ENCODE measurements around the gene NUTM2B. TPM values are rescaled to one million over a fixed set of nuclear protein-coding genes. Genes with fewer than 3 reads are reported as not detected.
"Not testable (repeated sequence)": the region's sequence is repeated elsewhere in the genome, so short reads cannot be mapped to it uniquely, and the experiment has no call there.

Gene NUTM2B
- total and polyA plus RNA-seq, 4 donors, result 0.42 to 1.2 (median 1.0) TPM; not detected in 1

DNA sequence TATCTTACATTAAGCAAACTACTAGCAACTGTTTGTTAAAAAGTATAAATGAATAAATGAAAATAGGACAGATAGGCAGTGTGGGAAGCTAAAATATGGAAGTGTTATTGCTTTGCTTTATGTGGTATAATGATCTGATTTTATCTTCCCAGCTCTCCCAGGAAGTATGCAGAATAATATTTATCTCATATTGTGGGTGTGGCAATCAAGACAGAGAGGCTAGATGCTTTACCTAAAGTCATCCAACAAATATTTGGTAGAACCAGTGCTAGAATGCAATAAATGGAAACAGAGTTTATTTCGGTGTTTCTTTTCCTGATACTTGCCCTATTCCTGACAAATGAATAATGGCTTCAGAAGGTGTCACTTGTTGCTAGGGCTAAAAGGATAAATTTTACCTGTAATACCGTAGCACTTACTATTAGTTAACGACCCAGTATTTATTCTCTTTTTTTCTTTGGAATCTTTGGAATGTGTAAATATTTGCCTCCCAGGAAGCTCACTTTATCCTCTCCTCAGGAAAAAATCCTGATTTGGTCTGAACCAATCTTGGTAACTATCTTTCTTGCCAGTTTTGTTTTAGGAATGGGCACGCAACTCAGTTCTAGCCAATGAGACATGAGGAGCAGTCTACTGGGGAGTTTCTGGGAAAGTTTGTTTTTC is 14.0 kb downstream of the NUTM2B start:
- H3K27me3 ChIP-seq (ENCODE audit: control insufficient read depth in 1 of 2, insufficient read depth in 2 of 2, low read length in 1 of 2); H3K4me1 ChIP-seq (ENCODE audit: control insufficient read depth in 1 of 2, insufficient read depth in 2 of 2, low read length in 2 of 2); DNase-seq; H3K27ac ChIP-seq (ENCODE audit: low read depth in 1 of 2, low read length in 2 of 2); H3K36me3 ChIP-seq (ENCODE audit: control insufficient read depth in 1 of 2, insufficient read depth in 2 of 2, low read length in 1 of 2); intact Hi-C loops (cut with DNase I); H3K9me3 ChIP-seq (ENCODE audit: control insufficient read depth, low read length); ATAC-seq (ENCODE audit: low FRiP score); H3K4me3 ChIP-seq (ENCODE audit: low read length in 2 of 2): not testable (repeated sequence)
- 90% methylated on average over 3 of the region's 4 CpGs; no CpG with 5 or more reads in 1 of the 2 donors for WGBS, 2 donors

- intact Hi-C loops (cut with DNase I); DNase-seq; H3K36me3 ChIP-seq (ENCODE audit: control insufficient read depth in 1 of 2, insufficient read depth in 2 of 2, low read length in 1 of 2); ATAC-seq (ENCODE audit: low FRiP score); H3K27me3 ChIP-seq (ENCODE audit: control insufficient read depth in 1 of 2, insufficient read depth in 2 of 2, low read length in 1 of 2); H3K9me3 ChIP-seq (ENCODE audit: control insufficient read depth, low read length); H3K4me3 ChIP-seq (ENCODE audit: low read length in 2 of 2); H3K27ac ChIP-seq (ENCODE audit: low read depth in 1 of 2, low read length in 2 of 2); H3K4me1 ChIP-seq (ENCODE audit: control insufficient read depth in 1 of 2, insufficient read depth in 2 of 2, low read length in 2 of 2): not testable (repeated sequence)
- 88% methylated on average over 4 of the region's 4 CpGs; no CpG with 5 or more reads in 1 of the 2 donors for WGBS, 2 donors
These were observed 17.0 kb downstream of the NUTM2B start for GRCh38 chr10:79720000-79720399.

DNA sequence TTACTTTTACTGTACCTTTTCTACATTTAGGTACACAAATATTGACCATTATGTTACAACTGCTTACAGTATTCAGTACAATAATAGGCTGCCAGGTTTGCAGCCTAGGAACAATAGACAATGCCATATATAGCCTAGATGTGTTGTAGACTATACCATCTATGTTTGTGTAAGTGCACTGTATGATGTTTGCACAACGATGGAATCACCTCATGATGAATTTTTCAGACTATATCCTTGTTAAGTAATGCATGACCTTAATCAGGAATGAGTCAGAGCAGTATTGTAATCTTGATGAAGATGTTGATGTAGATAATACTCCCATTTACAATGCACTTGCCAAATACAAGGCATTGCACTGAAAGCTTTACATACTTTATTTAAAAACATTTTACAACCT is 23.6 kb downstream of the NUTM2B start:
- 85% methylated on average over 1 of the region's 1 CpG; no CpG with 5 or more reads in 1 of the 2 donors for WGBS, 2 donors
- H3K9me3 ChIP-seq (ENCODE audit: control insufficient read depth, low read length); H3K27me3 ChIP-seq (ENCODE audit: control insufficient read depth in 1 of 2, insufficient read depth in 2 of 2, low read length in 1 of 2); intact Hi-C loops (cut with DNase I); H3K4me3 ChIP-seq (ENCODE audit: low read length in 2 of 2); H3K27ac ChIP-seq (ENCODE audit: low read depth in 1 of 2, low read length in 2 of 2); H3K4me1 ChIP-seq (ENCODE audit: control insufficient read depth in 1 of 2, insufficient read depth in 2 of 2, low read length in 2 of 2); H3K36me3 ChIP-seq (ENCODE audit: control insufficient read depth in 1 of 2, insufficient read depth in 2 of 2, low read length in 1 of 2); ATAC-seq (ENCODE audit: low FRiP score); DNase-seq: not testable (repeated sequence)

DNA sequence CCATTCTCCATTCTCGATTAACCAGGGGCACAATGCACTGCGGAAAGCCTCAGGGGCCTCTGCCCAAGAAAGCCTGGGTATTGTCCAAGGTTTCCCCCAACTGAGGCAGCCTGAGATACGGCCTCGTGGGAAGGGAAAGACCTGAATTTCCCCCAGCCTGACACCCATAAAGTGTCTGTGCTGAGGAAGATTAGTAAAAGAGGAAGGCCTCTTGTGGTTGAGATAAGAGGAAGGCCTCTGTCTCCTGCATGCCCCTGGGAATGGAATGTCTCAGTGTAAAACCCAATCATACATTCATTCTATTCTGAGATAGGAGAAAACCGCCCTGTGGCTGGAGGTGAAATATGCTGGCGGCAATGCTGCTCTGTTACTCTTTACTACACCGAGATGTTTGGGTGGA is 41.8 kb downstream of the NUTM2B start:
- ATAC-seq (ENCODE audit: low FRiP score); H3K4me3 ChIP-seq (ENCODE audit: low read length in 2 of 2); H3K36me3 ChIP-seq (ENCODE audit: control insufficient read depth in 1 of 2, insufficient read depth in 2 of 2, low read length in 1 of 2); H3K27me3 ChIP-seq (ENCODE audit: control insufficient read depth in 1 of 2, insufficient read depth in 2 of 2, low read length in 1 of 2); H3K4me1 ChIP-seq (ENCODE audit: control insufficient read depth in 1 of 2, insufficient read depth in 2 of 2, low read length in 2 of 2); intact Hi-C loops (cut with DNase I); H3K9me3 ChIP-seq (ENCODE audit: control insufficient read depth, low read length); DNase-seq; H3K27ac ChIP-seq (ENCODE audit: low read depth in 1 of 2, low read length in 2 of 2): not testable (repeated sequence)
- 94% methylated on average over 7 of the region's 7 CpGs; no CpG with 5 or more reads in 1 of the 2 donors for WGBS, 2 donors

DNA sequence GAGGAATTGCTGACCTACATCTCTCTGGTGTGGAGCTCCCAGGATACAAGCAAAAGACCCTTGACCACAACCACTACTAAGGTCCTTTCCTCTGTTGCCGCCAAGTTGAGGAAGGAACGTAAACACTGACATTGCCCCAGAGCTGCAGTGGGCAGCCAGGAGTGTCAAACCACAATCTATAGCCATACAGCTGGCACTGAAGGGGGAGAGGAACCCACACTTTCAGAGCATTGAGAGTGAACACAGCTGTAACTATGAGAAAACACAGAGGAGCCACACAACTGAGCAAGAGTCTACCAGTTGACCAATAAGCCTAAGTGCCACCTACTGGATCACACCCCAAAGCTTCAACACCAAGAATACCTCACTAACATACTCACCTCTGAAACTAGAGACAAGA is 45.5 kb downstream of the NUTM2B start:
- H3K4me3 ChIP-seq (ENCODE audit: low read length in 2 of 2); H3K9me3 ChIP-seq (ENCODE audit: control insufficient read depth, low read length); H3K4me1 ChIP-seq (ENCODE audit: control insufficient read depth in 1 of 2, insufficient read depth in 2 of 2, low read length in 2 of 2); DNase-seq; intact Hi-C loops (cut with DNase I); H3K27ac ChIP-seq (ENCODE audit: low read depth in 1 of 2, low read length in 2 of 2); H3K36me3 ChIP-seq (ENCODE audit: control insufficient read depth in 1 of 2, insufficient read depth in 2 of 2, low read length in 1 of 2); ATAC-seq (ENCODE audit: low FRiP score); H3K27me3 ChIP-seq (ENCODE audit: control insufficient read depth in 1 of 2, insufficient read depth in 2 of 2, low read length in 1 of 2): not testable (repeated sequence)
- 96 to 100% methylated on average over 2 of the region's 2 CpGs for WGBS, 2 donors

GRCh38 chr10:79753601-79754000 is 50.6 kb downstream of the NUTM2B start:
- ATAC-seq (ENCODE audit: low FRiP score); H3K36me3 ChIP-seq (ENCODE audit: control insufficient read depth in 1 of 2, insufficient read depth in 2 of 2, low read length in 1 of 2); DNase-seq; H3K9me3 ChIP-seq (ENCODE audit: control insufficient read depth, low read length); H3K4me1 ChIP-seq (ENCODE audit: control insufficient read depth in 1 of 2, insufficient read depth in 2 of 2, low read length in 2 of 2); H3K27ac ChIP-seq (ENCODE audit: low read depth in 1 of 2, low read length in 2 of 2); H3K4me3 ChIP-seq (ENCODE audit: low read length in 2 of 2); H3K27me3 ChIP-seq (ENCODE audit: control insufficient read depth in 1 of 2, insufficient read depth in 2 of 2, low read length in 1 of 2); intact Hi-C loops (cut with DNase I): not testable (repeated sequence)

DNA sequence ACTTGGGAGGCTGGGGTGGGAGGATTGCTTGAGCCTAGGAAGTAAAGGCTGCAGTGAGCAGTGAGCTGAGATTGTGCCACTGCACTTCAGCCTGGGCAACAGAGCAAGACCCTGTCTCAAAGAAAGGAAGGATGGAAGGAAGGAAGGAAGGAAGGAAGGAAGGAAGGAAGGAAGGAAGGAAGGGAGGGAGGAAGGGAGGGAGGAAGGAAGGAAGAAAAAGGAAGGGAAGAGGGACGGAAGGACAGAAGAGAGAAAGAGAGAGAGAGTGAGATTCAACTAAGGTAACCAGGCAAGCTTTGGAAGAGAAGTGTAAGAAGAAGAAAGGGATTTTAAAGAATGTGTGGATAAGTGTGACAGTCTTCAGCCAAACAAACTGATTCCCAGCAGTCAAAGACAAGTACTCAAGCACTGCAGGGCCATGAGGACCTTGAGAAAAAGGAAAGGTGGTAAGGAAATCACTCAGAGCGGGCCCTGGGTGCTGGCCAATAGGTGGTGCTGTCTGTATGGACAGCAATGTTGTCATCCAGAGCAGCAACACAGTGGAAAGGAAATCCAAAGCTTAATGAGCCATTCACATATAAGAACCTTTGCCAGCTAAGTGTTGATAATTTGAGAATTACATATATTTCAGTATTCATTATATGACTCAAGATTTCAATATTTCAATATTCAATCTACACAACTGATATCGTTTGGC is 55.4 kb downstream of the NUTM2B start:
- intact Hi-C loops (cut with DNase I); H3K4me3 ChIP-seq (ENCODE audit: low read length in 2 of 2); H3K36me3 ChIP-seq (ENCODE audit: control insufficient read depth in 1 of 2, insufficient read depth in 2 of 2, low read length in 1 of 2); H3K27me3 ChIP-seq (ENCODE audit: control insufficient read depth in 1 of 2, insufficient read depth in 2 of 2, low read length in 1 of 2); H3K27ac ChIP-seq (ENCODE audit: low read depth in 1 of 2, low read length in 2 of 2); DNase-seq; H3K9me3 ChIP-seq (ENCODE audit: control insufficient read depth, low read length); H3K4me1 ChIP-seq (ENCODE audit: control insufficient read depth in 1 of 2, insufficient read depth in 2 of 2, low read length in 2 of 2); ATAC-seq (ENCODE audit: low FRiP score): not testable (repeated sequence)
- 56 to 90% methylated on average over 3 of the region's 3 CpGs for whole genome bisulfite sequencing, 2 donors
